NK-92 (cell line): ENCODE data around the gene PSORS1C1.

Source experiments
- DNase-seq: peaks from one replicate; lab custom pipeline; 2025; ENCODE audit not compliant: unreplicated experiment; lab: John Stamatoyannopoulos, UW

The PSORS1C1 gene

DNA sequence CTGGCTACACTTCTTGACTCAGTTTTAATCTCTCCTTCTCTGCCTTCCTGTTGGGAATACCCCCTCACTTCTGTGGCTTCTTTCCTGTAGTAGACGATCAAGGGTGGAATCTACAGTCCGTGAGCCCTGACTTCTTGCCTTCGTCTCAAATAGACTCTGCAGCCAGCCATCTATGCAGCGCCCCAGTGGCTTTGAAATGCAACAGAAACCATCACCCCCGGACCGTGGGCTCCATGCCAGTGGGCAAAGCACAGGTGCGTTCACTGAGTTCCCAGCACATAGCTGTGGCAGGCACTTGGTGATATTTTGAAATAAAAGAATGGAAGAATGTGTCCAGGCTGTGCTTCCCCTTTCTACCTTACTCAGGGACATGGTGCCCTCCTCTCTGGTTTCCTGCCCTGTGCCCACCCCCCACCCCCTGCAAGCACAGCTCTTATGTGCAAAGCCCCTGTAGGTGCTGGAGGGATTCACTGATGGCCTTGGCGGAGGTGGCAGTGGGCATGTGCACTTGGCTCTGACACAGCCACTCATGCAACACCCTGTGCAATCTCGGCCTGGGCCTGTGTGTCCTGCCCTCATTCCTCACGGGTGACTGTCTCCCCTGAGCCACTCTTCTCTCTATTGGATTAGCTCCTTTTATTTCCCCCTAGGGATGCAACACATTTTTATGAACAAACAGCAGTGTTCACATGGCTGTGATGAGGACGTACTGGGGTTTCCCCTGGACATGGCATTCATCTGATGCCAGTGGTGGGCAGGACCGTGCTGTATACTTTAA lies 11.2 kb downstream of the PSORS1C1 start:
- no peak for DNase-seq

DNA sequence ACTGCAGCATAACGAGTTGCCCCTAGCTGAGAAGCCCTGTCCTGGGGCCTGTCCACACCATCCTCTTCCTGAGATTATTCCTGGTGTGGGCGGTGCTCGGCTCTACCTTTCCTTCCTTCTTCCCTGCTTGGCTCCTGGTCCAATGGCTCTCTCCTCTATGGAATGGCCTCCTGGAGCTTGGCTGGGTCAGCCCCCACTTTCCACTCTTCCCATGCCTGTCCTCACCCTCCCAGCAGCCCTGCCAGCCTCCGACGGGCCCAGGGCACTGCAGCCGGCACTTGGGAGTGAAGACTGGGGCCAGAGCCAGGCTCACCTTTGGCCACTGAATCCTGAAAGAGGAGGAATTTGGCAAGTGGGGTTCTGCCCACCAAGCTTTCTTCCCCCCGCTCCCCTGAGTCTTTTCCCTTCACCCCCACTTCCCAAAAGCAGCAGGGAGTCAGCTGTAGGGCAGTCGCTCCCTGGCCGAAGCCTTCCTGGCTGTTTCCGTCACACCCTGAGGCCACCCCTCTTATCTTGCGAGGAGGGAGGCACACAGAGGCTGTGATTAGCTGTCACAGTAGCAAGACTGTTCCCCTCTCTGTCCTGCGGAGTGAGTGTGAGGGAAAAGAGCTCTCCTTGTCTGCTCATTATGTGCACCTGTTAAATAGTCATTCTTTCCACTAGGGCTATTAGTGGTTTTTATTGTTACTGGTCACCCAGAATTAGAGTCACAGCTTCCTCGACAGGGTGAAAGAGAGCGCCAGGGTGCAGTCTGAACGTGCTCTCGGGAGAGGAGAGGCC lies 12.0 kb downstream of the PSORS1C1 start:
- no peak for DNase-seq

DNA sequence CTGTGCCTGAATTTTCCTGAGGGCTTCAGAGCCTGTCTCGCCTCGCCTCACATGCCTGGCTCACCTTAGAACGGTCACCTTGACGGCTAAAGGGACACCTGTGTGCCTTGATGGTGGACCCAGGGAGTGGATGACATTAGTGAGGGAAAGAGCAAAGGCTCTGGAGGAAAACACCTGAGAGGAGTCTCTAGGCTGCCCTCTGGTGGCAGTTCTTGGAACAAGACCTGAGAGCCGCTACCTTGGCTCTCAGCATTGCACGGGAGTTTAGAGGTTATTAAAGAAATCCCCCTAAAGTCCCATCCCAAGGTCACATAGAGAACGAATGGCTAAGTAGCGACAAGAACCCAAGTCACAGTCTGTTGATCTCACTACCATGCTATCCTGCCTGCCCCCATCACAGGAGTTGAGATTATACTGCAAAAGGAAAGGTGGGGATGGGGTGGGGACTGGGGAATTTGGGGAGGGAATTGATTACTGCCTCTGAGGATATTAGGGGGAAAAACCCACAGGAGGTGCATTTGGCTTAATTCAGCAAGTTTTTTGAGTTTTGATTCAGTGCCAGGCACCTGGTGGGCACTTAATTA lies 13.6 kb downstream of the PSORS1C1 start:
- DNase-seq, result no peak

- DNase-seq, result no peak
Observed at GRCh38 chr6:31129130-31129529, 14.5 kb downstream of the PSORS1C1 start.

- DNase-seq, result no peak
Observed at GRCh38 chr6:31130751-31131150, 16.2 kb downstream of the PSORS1C1 start.

DNA sequence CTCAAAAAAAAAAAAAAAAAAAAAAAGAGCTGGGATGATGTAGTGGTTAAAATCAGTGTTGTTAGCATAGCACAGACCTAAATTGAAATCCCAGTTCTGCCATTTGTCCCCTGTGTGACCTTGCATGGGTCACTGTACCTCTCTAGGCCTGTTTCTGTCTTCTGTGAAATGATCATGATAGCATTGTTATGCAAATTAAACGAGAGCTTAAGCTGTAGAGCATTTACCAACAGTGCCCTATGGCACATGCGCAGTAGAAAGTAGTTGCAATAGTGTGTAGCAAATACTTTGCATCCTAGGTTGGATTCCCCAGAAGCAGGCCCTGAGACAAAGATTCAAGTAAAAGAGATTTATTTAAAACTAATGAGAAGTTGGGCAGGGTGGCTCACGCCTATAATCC lies 17.0 kb downstream of the PSORS1C1 start:
- DNase-seq, result no peak

GRCh38 chr6:31132806-31133205 lies 18.2 kb downstream of the PSORS1C1 start:
- no peak for DNase-seq

GRCh38 chr6:31135710-31136109 lies 21.1 kb downstream of the PSORS1C1 start:
- no peak for DNase-seq

DNA sequence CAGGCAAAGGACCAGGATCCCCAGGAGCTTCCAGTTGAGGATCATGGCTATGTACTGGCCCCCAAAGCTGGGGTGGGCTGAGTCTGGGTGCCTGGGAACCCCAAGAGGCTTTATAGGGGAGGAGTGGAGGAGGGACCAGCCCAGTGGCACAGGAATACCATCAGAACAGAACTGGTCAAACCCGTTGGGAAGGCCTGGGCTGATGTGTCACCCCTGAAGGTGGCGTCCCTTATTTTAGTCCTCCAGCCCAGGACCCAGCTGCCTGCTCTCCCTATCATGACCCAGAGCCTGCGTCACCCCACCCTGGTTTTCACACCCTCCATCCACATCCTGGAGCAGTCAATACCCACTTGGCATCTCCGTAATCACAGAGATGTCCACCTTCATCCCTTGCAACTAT lies 24.4 kb downstream of the PSORS1C1 start, which contains the start of gene PSORS1C2:
TSS of gene PSORS1C2 (minus strand) at position 85 of the 400 bp plus-strand sequence. CDS start at position 45, 40 bp downstream.
- DNase-seq, result no peak

GRCh38 chr6:31139599-31139998 lies 25.0 kb downstream of the PSORS1C1 start:
- DNase-seq, result no peak

DNA sequence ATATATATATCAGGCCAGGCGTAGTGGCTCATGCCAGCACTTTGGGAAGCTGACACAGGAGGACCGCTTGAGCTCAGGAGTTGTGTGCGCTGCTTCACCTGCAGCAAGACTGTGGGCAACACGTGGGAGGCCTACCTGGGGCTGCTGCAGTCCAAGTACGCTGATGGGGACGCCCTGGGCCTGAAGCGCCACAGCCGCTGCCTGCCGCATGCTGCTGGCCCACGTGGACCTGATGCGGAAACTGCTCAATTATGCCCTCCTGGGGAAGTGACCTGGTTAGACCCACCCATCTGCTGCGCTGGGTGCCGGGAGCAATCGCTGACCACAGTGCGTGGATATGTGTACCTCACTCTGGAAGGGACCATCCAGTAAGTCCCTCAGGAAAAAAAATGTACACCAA lies 26.0 kb downstream of the PSORS1C1 start:
- DNase-seq, result no peak

DNA sequence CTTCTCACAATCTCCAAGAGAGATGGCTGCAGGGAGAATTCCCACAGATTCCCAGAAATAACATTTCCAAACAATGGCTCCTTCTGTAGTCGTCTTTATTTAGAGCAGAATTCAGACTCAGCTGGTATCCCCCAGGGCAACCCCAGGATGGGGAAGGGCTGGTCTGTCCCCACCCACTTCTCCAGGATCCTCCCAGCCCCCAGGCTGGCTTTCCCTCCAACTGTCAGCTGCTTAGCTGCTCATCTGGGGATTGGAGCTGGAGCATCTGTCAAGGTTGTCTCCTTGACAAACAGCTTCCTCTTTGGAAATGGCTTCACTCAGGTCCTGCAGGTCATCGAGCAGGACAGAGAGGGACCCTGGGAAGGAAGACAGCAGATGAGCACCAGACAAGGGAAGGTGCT lies 27.8 kb downstream of the PSORS1C1 start:
- DNase-seq, result no peak

DNA sequence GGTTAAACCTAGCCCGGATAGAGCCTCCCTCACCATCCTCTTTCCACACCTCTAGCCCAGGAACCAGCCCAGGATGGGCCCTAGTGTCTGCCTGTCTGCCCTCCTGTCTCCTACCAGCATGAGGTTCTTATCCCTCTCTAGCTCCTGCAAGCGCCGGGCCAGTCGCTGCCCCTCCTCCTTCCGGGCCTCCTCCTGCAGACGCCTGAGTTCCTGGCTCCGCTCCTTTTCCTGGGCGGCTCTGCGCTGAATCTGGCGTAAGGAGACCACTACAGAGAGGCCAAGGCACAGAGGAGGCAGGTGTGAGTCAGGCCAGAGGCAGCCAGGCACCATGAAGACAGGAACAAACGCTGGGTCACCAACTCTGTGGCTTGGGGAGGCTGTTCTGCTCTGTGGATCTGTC lies 28.5 kb downstream of the PSORS1C1 start:
- DNase-seq, result no peak

- no peak for DNase-seq
Observed at GRCh38 chr6:31144296-31144969, 29.8 kb downstream of the PSORS1C1 start.

GRCh38 chr6:31144970-31145340 lies 30.4 kb downstream of the PSORS1C1 start:
- no peak for DNase-seq

DNA sequence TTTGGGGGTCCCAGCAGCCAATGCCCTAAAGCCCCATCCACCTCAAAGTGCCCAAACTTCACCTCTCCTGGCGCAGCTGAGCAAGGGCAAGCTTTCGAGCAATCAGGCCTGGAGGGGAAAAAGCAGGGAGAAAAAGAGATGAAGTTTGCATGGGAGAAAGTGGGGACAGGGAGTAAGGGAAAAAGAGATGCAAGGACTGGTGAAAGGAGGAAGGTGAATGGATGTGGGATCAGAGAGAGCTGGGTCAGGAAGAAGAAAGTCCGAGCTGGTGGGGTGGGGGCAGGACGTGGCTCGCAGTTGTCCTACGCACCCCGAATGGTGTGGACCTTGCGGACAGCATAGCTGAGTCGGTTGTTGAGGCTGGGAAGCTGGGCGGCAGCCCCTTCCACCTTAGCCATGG lies 30.8 kb downstream of the PSORS1C1 start:
- DNase-seq, result no peak

- DNase-seq, result no peak
Observed at GRCh38 chr6:31149827-31150447, 35.3 kb downstream of the PSORS1C1 start.

DNA sequence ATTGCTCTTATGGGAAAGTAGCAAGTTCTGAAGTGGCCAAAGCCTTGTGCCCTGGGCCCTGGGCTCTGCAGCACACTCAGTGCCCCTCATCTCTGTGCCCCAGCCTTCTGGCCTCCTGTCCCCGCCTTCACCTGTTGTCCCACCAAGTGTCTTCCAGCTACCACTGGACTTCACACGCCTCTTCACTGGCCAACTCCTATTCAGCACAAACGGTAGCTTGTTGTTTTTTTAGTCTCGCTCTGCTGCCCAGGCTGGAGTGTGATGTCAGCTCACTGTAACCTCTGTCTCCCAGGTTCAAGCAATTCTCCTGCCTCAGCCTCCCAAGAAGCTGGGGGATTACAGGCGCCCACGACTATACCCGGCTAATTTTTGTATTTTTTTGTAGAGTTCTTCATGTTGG lies 38.2 kb downstream of the PSORS1C1 start:
- DNase-seq, result no peak

DNA sequence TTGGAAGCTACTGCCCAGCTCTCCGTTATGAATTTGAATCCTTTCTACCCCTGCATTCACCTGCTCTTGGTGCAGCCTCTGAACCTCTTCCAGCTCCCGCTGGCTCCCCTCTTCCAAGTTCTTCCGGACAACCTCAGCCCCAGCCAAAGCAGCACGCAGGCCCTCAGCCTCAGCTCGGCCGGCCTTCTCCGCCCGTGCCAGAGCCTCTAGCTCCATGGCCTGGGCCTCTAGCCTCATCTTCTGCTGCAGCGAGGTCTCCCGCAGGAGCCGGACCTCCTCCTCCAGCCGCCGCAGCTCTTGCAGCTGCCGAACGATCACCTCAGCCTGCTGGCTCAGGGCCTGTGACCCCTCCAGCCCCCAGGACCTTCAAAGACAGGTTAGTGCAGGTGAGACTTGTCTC lies 39.8 kb downstream of the PSORS1C1 start:
- DNase-seq, result no peak

DNA sequence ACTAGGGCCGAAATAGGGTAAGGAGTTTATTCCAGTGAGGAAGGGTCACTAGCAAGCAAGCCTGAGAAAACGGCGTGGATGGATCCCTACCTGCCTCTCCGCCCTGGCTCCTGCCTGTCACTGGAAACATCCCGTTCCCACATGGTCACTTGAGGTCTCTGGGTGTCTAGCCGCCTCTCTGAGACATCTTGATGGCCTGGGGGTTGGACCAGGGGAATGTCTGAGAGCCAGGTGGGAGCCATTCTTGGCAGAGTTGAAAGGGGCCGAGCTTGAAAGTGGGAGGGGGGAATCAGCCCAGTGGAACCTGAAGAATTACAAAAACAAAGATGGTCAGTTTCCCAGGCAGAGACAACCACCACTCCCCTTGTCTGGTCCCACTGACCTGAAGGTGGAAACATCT lies 42.0 kb downstream of the PSORS1C1 start:
- DNase-seq, result no peak

GRCh38 chr6:31157513-31158139 lies 43.0 kb downstream of the PSORS1C1 start, which contains the start of gene CCHCR1:
Gene CCHCR1, minus strand, starts transcription at chr6:31157802. Its CDS starts 202 bp downstream, at chr6:31157600.
- no peak for DNase-seq
